Activated CD4-positive, alpha-beta T cell treated with anti-CD3 and anti-CD28 coated beads for 36 hours (primary cell): ENCODE data around the gene NUDT4. TPM values are rescaled to one million over a fixed set of nuclear protein-coding genes. Genes with fewer than 3 reads are reported as not detected.
"Not testable (repeated sequence)": the region's sequence is repeated elsewhere in the genome, so short reads cannot be mapped to it uniquely, and the experiment has no call there.

ENCODE experiments used
- ATAC-seq: fragments of 200-7000 bp; cut with Tn5 transposase; one replicate; pipeline ENCODE4 v1.10.0; 2021; ENCODE audit warnings: mild to moderate bottlenecking, moderate library complexity
- CTCF ChIA-PET: fragments of 350-600 bp; sonication (Branson Sonifier 250); formaldehyde crosslinking; loops from one replicate; lab custom pipeline; 2021; ENCODE audit warnings: antibody characterized with exemption; lab: Charles Lee
- POLR2A ChIA-PET: fragments of 350-600 bp; sonication (Branson Sonifier 250); formaldehyde crosslinking; loops from one replicate; lab custom pipeline; 2021; ENCODE audit warnings: antibody characterized with exemption, inconsistent platforms; lab: Charles Lee
- DNase-seq: peaks from one replicate; pipeline ENCODE4 v3.0.0-alpha.2; 2020
- H3K27ac Mint-ChIP-seq: one replicate; pipeline ENCODE4 v1.8.0; 2021; ENCODE audit warnings: mixed read lengths
- H3K27me3 Mint-ChIP-seq: one replicate; pipeline ENCODE4 v1.8.0; 2021; ENCODE audit warnings: mixed read lengths
- H3K36me3 Mint-ChIP-seq: one replicate; pipeline ENCODE4 v1.8.0; 2021; ENCODE audit warnings: low read depth, mixed read lengths
- H3K4me1 Mint-ChIP-seq: one replicate; pipeline ENCODE4 v1.8.0; 2021; ENCODE audit warnings: mixed read lengths
- H3K4me3 Mint-ChIP-seq: one replicate; pipeline ENCODE4 v1.8.0; 2021; ENCODE audit warnings: mild to moderate bottlenecking, moderate library complexity, mixed read lengths
- H3K9me3 Mint-ChIP-seq: one replicate; pipeline ENCODE4 v1.8.0; 2021; ENCODE audit warnings: low read depth, mixed read lengths
- intact Hi-C, 2 experiments: fragments of 100-400 bp; cut with DNase I in 1 of 2; cut with micrococcal nuclease in 1 of 2; formaldehyde crosslinking; loops; one replicate each; pipeline versions ENCODE4 v1.14.2 to v1.15.1; 2022 to 2024; cut with DNase I, micrococcal nuclease
- total RNA-seq, 2 experiments: library from RNA; stranded (reverse); gene quantifications; one replicate each; pipeline ENCODE4 v1.2.3, GENCODE V29; 2021

NUDT4 gene
- total RNA-seq, 2 experiments from 2014 or later: 47.5 to 58.7 TPM

DNA sequence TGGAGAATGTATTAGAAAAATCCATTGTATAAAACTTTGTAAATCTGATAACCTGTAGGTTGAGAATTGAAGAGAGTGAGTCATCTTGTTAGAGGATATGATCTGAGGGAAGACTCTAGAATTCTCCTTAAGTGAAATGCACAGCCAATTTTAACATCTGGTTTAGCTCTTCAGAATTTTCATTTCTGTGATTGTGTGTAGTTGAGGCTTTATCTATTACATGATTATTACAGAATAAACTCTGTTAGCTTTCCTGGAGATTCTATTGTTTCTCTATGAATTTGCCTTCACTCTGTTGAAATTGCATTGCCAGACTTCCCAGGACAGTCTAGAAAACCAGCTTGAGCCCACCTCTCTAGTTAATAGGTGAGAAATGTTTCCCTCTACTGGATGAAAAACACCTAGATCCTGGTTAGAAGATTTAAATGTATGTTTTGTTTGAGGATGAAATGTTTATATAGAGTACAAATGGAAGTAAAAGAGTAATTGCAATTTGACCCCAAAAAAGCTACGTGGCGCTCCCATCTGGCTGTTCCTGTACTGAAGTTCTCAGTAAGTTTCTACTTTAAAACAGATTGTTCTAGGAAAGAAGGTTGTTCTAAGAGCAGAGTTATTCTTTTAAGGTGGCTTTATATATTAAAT is 2.9 kb downstream of the NUDT4 start:
- Mint-ChIP-seq H3K36me3 (peaks cover 22% of the 10 kb centered on the region), H3K27me3 (no peaks in the 10 kb centered on the region), H3K9me3 (no peaks in the 10 kb centered on the region), H3K4me3 (peak overlapping the region; percentile 98), H3K27ac (peak overlapping the region; percentile 99), H3K4me1 (peaks cover 49% of the 10 kb centered on the region)
- ChIA-PET CTCF (interaction anchor here (0.5 to 2.4 kb wide), 15 partner anchors 8 to 393 kb away, joined by 3 to 15 read pairs (median 3); no protein-coding TSS in a partner anchor), POLR2A (interaction anchor here (1.5 kb wide), 1 partner anchor 39 kb away, joined by 12 read pairs; no protein-coding TSS in a partner anchor)
- DNase-seq (no peak), ATAC-seq (no peak)
- intact Hi-C loops: loop anchor here (1.0 to 10.0 kb wide), 4 partner anchors 8 to 596 kb away; no protein-coding TSS in a partner anchor

DNA sequence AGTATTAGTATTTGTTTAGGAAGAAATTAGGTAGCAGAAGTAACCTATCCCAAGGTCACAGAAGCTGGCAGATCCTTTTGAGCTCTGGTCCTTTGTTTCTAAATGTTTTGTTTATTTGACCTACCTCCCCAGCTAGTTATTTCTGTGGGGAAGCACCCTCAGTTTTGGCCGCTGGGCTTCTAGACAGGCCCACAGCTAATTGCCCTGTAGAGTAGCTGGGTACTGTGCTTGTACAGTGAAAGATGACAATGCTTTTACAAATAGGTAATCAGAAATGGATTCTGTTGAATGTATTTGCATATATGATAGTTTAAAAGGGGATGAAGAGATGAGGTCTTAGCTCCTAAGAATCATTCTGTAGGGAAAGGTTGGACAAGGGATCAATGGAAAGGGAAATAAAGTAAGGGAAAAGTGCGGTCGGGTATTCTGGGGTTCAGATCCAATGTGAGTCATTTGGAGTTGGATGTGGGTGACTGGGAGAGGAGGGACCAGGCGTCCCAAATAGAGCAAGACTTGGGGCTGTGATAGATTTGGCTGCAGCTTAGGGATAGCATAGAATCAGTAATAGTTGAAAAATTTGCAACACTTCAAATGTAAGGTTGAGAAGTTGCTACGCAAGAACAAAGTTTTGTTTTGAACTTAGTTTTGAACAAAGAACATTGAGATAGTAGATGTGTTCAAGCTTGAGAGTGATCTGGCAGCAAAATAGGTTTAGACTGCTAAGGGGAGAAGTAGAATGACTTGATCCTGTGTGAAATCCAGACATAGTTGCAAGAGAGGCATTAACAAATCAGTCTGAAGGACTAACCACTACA is 3.6 kb downstream of the NUDT4 start:
- ChIA-PET CTCF (interaction anchor here (0.5 to 2.4 kb wide), 11 partner anchors 15 to 394 kb away, joined by 3 to 15 read pairs (median 3); partner anchors contain the start of gene MRPL42), POLR2A (interaction anchor here (1.5 kb wide), 1 partner anchor 38 kb away, joined by 12 read pairs; no protein-coding TSS in a partner anchor)
- no peaks in the 10 kb centered on the region for H3K27me3 Mint-ChIP-seq
- peak overlapping the region; percentile 98 for H3K4me3 Mint-ChIP-seq
- H3K4me1 Mint-ChIP-seq: peaks cover 49% of the 10 kb centered on the region
- ATAC-seq (no peak), DNase-seq (no peak)
- no peaks in the 10 kb centered on the region for H3K9me3 Mint-ChIP-seq
- H3K36me3 Mint-ChIP-seq: peaks cover 22% of the 10 kb centered on the region
- peak overlapping the region; percentile 99 for H3K27ac Mint-ChIP-seq
- intact Hi-C loops: loop anchor here in 1 of 2 experiments (5.0 to 10.0 kb wide), 2 partner anchors 36 to 597 kb away; no protein-coding TSS in a partner anchor

DNA sequence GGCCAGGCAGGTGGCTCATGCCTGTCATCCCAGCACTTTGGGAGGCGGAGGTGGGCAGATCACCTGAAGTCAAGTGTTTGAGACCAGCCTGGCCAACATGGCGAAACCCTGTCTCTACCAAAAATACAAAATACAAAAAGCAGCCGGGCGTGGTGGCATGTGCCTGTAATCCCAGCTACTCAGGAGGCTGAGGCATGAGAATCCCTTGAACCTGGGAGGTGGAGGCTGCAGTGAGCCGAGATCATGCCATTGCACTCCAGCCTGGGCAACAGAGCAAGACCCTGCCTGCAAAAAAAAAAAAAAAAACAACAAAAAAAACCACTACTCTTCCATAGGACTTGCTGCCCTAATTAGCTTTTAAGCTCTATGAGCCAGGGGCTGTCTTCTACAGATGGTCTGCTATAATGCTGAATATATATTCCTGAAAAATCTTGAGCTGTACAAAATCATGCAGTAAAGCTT is 4.3 kb downstream of the NUDT4 start:
- POLR2A ChIA-PET, H3K9me3 Mint-ChIP-seq, DNase-seq, ATAC-seq, H3K27me3 Mint-ChIP-seq: not testable (repeated sequence)
- H3K4me1 Mint-ChIP-seq: peaks cover 47% of the 10 kb centered on the region
- H3K27ac Mint-ChIP-seq: peak overlapping the region; percentile 99
- peak overlapping the region; percentile 98 for H3K4me3 Mint-ChIP-seq
- CTCF ChIA-PET: interaction anchor here (0.5 to 2.4 kb wide), 8 partner anchors 13 to 394 kb away, joined by 3 to 15 read pairs (median 4); partner anchors contain the start of gene MRPL42
- H3K36me3 Mint-ChIP-seq: peaks cover 24% of the 10 kb centered on the region
- intact Hi-C loops: loop anchor here in 1 of 2 experiments (5.0 to 10.0 kb wide), 2 partner anchors 35 to 597 kb away; no protein-coding TSS in a partner anchor

DNA sequence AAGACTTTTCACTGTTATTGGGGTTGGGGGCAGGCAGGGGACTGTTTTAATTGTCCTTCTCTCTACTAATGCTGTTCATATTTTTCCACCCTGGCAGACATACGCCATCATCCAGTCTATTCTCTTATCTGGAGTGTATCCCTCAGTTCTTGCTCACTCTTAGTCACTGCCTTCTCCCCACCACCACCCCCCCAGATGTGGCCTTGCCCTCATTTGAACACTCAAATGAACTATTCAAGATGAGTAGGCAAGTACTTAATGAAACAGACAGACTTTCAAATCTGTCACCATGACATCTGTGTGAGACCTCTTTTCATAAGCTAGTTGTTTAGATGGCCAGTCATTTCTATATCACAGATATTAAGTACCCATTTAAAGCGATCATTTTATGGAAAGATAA is 10.1 kb downstream of the NUDT4 start:
- intact Hi-C loops: loop anchor here (1.0 to 10.0 kb wide), 6 partner anchors 7 to 603 kb away; no protein-coding TSS in a partner anchor
- CTCF ChIA-PET: interaction anchor here (0.7 to 2.2 kb wide), 5 partner anchors 9 to 793 kb away, joined by 3 to 14 read pairs (median 4); no protein-coding TSS in a partner anchor
- ATAC-seq (peak; percentile 89), DNase-seq (peak; percentile 74)
- H3K27ac Mint-ChIP-seq: peak overlapping the region; percentile 53
- no peaks in the 10 kb centered on the region for H3K27me3 Mint-ChIP-seq
- POLR2A ChIA-PET: interaction anchor here (0.7 to 1.0 kb wide), 3 partner anchors 15 to 398 kb away, joined by 3 to 7 read pairs (median 4); no protein-coding TSS in a partner anchor
- H3K4me3 Mint-ChIP-seq: no peak overlapping the region
- H3K4me1 Mint-ChIP-seq: peaks cover 62% of the 10 kb centered on the region
- H3K9me3 Mint-ChIP-seq: no peaks in the 10 kb centered on the region
- peaks cover 41% of the 10 kb centered on the region for H3K36me3 Mint-ChIP-seq

DNA sequence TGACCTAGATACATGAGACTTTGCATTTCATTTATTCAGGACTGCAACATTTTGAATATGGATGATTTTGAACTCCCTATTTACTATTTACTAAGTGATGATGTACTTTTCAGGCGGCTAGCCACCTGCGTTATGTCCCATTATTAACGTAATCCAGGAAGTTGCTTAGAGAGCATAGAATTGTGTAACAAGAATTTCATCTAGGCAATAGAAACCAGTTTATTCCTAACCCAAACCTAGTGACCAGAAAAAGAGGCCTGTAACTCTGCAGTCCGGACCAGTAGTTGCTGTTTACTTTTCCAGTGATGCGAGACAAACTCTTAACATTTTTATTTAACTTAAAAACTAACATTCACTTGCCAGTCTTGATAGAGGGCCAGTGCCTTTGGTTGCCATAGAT is 12.3 kb downstream of the NUDT4 start:
- no peak for DNase-seq
- Mint-ChIP-seq H3K4me3 (no peak overlapping the region), H3K36me3 (peaks cover 37% of the 10 kb centered on the region), H3K9me3 (no peaks in the 10 kb centered on the region), H3K4me1 (peaks cover 48% of the 10 kb centered on the region), H3K27ac (no peak overlapping the region), H3K27me3 (no peaks in the 10 kb centered on the region)
- POLR2A ChIA-PET: interaction anchor here (0.7 kb wide), 1 partner anchor 403 kb away, joined by 3 read pairs; no protein-coding TSS in a partner anchor
- CTCF ChIA-PET: interaction anchor here (0.9 to 1.3 kb wide), 2 partner anchors 30 to 395 kb away, joined by 3 to 7 read pairs; no protein-coding TSS in a partner anchor
- intact Hi-C loops: no loop called here
- no peak for ATAC-seq

DNA sequence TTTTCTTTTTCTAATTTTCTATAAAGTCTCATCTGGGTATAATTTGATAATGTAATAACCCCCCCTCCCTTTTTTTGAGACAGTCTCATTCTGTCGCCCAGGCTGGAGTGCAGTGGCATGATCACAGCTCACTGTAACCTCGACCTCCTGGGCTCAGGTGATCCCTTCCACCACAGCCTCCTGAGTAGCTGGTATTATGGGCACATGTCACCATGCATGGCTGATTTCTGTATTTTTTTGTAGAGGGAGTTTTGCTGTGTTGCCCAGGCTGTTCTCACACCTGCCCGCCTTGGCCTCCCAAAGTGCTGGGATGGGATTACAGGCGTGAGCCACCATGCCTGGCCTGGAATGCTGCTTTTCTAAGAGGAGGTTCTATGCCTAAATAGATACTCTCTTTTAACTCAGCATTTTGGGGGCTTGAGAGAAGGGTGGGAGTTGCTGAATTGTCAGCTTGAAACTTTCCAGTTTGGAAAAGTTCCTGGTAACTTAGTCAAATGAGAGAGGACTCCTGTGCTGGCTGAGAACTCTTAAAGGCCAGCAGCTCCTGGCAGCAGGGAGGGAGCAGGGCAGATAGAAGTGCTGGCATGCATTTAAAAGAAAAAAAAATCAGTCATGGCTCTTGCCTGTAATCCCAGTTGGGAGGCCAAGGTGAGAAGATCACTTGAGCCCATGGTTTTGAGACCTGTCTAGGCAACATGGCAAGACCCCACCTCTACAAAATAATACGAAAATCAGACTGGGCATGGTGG is 13.0 kb downstream of the NUDT4 start:
- DNase-seq (no peak), ATAC-seq (no peak)
- intact Hi-C loops: no loop called here
- Mint-ChIP-seq H3K27me3 (no peaks in the 10 kb centered on the region), H3K4me1 (peaks cover 43% of the 10 kb centered on the region), H3K36me3 (peaks cover 32% of the 10 kb centered on the region), H3K4me3 (no peak overlapping the region), H3K27ac (peak overlapping the region; percentile 10), H3K9me3 (no peaks in the 10 kb centered on the region)
- ChIA-PET POLR2A (interaction anchor here (0.7 kb wide), 1 partner anchor 37 kb away, joined by 3 read pairs; no protein-coding TSS in a partner anchor), CTCF (interaction anchor here (1.1 to 1.3 kb wide), 2 partner anchors 21 to 29 kb away, joined by 3 to 7 read pairs; no protein-coding TSS in a partner anchor)

DNA sequence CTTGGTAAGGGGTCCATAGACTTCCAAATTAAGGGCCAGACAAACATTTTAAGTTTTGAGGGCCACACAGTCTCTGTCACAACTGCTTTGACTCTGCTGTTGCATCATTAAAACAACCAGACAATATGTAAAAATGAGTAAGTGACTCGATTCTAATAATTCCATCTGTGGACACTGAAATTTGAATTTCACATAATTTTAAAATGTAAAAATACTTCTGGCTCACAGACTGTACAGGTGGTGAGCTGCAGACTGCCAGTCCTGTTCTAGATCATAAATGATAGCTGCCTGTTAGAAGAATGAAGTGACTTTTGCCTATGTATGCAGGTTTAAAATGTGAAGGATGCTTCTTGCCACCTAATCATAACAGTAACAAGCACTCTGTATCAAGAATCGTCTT is 15.7 kb downstream of the NUDT4 start:
- POLR2A ChIA-PET: no interaction called here

DNA sequence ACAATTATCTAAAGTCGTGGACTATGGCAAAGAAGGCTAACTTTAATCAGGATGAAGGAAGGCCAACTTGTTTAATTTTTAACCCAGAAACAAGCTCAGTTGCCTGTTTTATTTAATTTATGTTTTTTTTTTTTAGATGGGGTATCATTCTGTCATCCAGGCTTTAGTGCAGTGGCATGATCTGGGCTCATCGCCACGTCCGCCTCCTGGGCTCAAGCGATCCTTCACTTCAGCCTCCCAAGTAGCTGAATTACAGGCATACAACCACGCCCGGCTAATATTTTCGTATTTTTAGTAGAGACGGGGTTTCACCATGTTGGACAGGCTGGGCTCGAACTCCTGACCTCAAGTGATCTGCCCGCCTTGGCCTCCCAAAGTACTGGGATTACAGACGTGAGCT is 19.7 kb downstream of the NUDT4 start:
- H3K4me3 Mint-ChIP-seq: no peak overlapping the region
- DNase-seq (no peak), ATAC-seq (no peak)
- H3K27ac Mint-ChIP-seq: no peak overlapping the region
- peaks cover 4% of the 10 kb centered on the region for H3K4me1 Mint-ChIP-seq
- no peaks in the 10 kb centered on the region for H3K9me3 Mint-ChIP-seq
- ChIA-PET CTCF (interaction anchor here (0.6 to 3.7 kb wide), 31 partner anchors 8 to 611 kb away, joined by 3 to 31 read pairs (median 4); no protein-coding TSS in a partner anchor), POLR2A (interaction anchor here (0.6 kb wide), 1 partner anchor 41 kb away, joined by 7 read pairs; no protein-coding TSS in a partner anchor)
- peaks cover 17% of the 10 kb centered on the region for H3K36me3 Mint-ChIP-seq
- no peaks in the 10 kb centered on the region for H3K27me3 Mint-ChIP-seq
- intact Hi-C loops: loop anchor here (2.0 to 5.0 kb wide), 3 partner anchors 373 to 610 kb away; no protein-coding TSS in a partner anchor

More for the DNA sequence above, 15.7 kb downstream of the NUDT4 start:
- Mint-ChIP-seq H3K27ac (no peak overlapping the region), H3K27me3 (no peaks in the 10 kb centered on the region), H3K4me3 (no peak overlapping the region), H3K36me3 (peaks cover 24% of the 10 kb centered on the region), H3K9me3 (no peaks in the 10 kb centered on the region), H3K4me1 (peaks cover 26% of the 10 kb centered on the region)
- ATAC-seq (no peak), DNase-seq (no peak)
- intact Hi-C loops: no loop called here
- CTCF ChIA-PET: no interaction called here

DNA sequence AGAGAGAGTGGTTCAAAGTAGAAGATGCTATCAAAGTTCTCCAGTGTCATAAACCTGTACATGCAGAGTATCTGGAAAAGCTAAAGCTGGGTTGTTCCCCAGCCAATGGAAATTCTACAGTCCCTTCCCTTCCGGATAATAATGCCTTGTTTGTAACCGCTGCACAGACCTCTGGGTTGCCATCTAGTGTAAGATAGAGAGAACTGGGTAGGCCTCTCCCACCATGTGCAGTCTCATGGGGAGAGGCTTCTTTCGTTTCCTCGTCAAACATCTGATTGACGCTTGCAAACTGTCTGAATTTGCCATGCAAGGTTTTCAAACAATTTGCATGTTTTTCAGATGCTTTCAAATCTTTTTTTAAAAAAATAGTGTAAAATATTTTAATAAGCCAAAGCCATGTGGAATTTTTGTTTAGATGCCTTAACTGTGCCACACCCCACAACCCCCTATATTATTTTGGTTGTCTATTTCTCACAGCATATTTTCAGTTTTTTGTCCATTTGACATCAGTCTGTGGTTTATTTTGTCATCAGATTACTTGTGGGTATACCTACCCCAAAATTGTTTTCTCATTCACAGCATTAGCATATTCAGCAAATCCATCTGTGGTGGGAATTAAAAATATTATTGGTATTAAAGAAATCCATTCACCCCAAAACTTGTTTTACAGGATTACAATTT is 21.6 kb downstream of the NUDT4 start:
- intact Hi-C loops: loop anchor here in 1 of 2 experiments (5.0 kb wide), 2 partner anchors 572 to 612 kb away; no protein-coding TSS in a partner anchor
- CTCF ChIA-PET: interaction anchor here (2.2 kb wide), 1 partner anchor 9 kb away, joined by 9 read pairs; no protein-coding TSS in a partner anchor
- Mint-ChIP-seq H3K36me3 (peaks cover 30% of the 10 kb centered on the region), H3K4me1 (peaks cover 18% of the 10 kb centered on the region)
- POLR2A ChIA-PET, H3K9me3 Mint-ChIP-seq, H3K27ac Mint-ChIP-seq, H3K27me3 Mint-ChIP-seq, DNase-seq, H3K4me3 Mint-ChIP-seq: not testable (repeated sequence)
- ATAC-seq: peak; percentile 96
